Putamen (tissue), 1 donor: ENCODE results near the gene PIAS1.
"Not testable (repeated sequence)": the region's sequence is repeated elsewhere in the genome, so short reads cannot be mapped to it uniquely, and the experiment has no call there.

ENCODE experiments used
- DNase-seq: peaks from one replicate; pipeline ENCODE4 v3.0.0-alpha.2; 2016; ENCODE audit warnings: low spot score

Gene PIAS1

GRCh38 chr15:68183616-68184315, 129.7 kb downstream of the PIAS1 start:
- DNase-seq = no peak

- no peak for DNase-seq
These were observed 130.7 kb downstream of the PIAS1 start for GRCh38 chr15:68184616-68185480.

- DNase-seq = no peak
These were observed 132.7 kb downstream of the PIAS1 start for GRCh38 chr15:68186671-68187397.

- peak; percentile 54 for DNase-seq
These were observed 133.4 kb downstream of the PIAS1 start for GRCh38 chr15:68187559-68187958.

GRCh38 chr15:68188647-68189046, 134.5 kb downstream of the PIAS1 start:
- no peak for DNase-seq

GRCh38 chr15:68190048-68190447, 135.9 kb downstream of the PIAS1 start:
- no peak for DNase-seq

GRCh38 chr15:68191555-68191954, 137.4 kb downstream of the PIAS1 start:
- no peak for DNase-seq

- no peak for DNase-seq
These were observed 138.0 kb downstream of the PIAS1 start for GRCh38 chr15:68192117-68192516.

GRCh38 chr15:68192804-68193486, 138.8 kb downstream of the PIAS1 start:
- no peak for DNase-seq

GRCh38 chr15:68195336-68196112, 141.4 kb downstream of the PIAS1 start:
- no peak for DNase-seq

GRCh38 chr15:68196445-68197169, 142.5 kb downstream of the PIAS1 start:
- DNase-seq = no peak

- no peak for DNase-seq
These were observed 143.0 kb downstream of the PIAS1 start for GRCh38 chr15:68197170-68197492.

GRCh38 chr15:68197661-68198437, 143.7 kb downstream of the PIAS1 start:
- no peak for DNase-seq

GRCh38 chr15:68199340-68199739, 145.2 kb downstream of the PIAS1 start:
- DNase-seq = no peak

GRCh38 chr15:68200016-68200861, 146.1 kb downstream of the PIAS1 start:
- DNase-seq = no peak

- no peak for DNase-seq
These were observed 147.2 kb downstream of the PIAS1 start for GRCh38 chr15:68201153-68201878.

- DNase-seq = no peak
These were observed 147.8 kb downstream of the PIAS1 start for GRCh38 chr15:68201879-68202261.

GRCh38 chr15:68202994-68203393, 148.9 kb downstream of the PIAS1 start:
- not testable (repeated sequence) for DNase-seq
